ENCODE measurements around the gene CAPZB. TPM values are rescaled to one million over a fixed set of nuclear protein-coding genes. Genes with fewer than 3 reads are reported as not detected.

The CAPZB gene
- total RNA-seq, 1 donor from 2014 or later, result 326 TPM

- Mint-ChIP-seq H3K27me3 (ENCODE audit: unreplicated experiment) (peaks cover 10% of the 10 kb centered on the region), H3K36me3 (ENCODE audit: unreplicated experiment) (no peaks in the 10 kb centered on the region), H3K4me1 (ENCODE audit: low read depth, unreplicated experiment) (peaks cover 6% of the 10 kb centered on the region), H3K4me3 (ENCODE audit: unreplicated experiment) (no peak overlapping the region), H3K27ac (ENCODE audit: unreplicated experiment) (peak overlapping the region; percentile 59), H3K9me3 (ENCODE audit: unreplicated experiment) (peaks cover 5% of the 10 kb centered on the region)
- no peak for TF ChIP-seq CTCF (IDR thresholded peaks at IDR 0.05; ENCODE audit: partially characterized antibody, unreplicated experiment)
- DNase-seq, result no peak
These were observed 140.5 kb downstream of the CAPZB start for GRCh38 chr1:19344831-19345230.

GRCh38 chr1:19344372-19344810 is 140.9 kb downstream of the CAPZB start:
- Mint-ChIP-seq H3K4me3 (ENCODE audit: unreplicated experiment) (no peak overlapping the region), H3K9me3 (ENCODE audit: unreplicated experiment) (peaks cover 5% of the 10 kb centered on the region), H3K4me1 (ENCODE audit: low read depth, unreplicated experiment) (peaks cover 6% of the 10 kb centered on the region), H3K36me3 (ENCODE audit: unreplicated experiment) (no peaks in the 10 kb centered on the region), H3K27ac (ENCODE audit: unreplicated experiment) (peak overlapping the region; percentile 59), H3K27me3 (ENCODE audit: unreplicated experiment) (peaks cover 10% of the 10 kb centered on the region)
- peak; percentile 84 for DNase-seq
- peak; percentile 90 for TF ChIP-seq CTCF (IDR thresholded peaks at IDR 0.05; ENCODE audit: partially characterized antibody, unreplicated experiment)

GRCh38 chr1:19343617-19344350 is 141.6 kb downstream of the CAPZB start:
- H3K4me3 Mint-ChIP-seq (ENCODE audit: unreplicated experiment), result no peak overlapping the region
- no peak for DNase-seq
- H3K27ac Mint-ChIP-seq (ENCODE audit: unreplicated experiment), result peak overlapping the region; percentile 48
- H3K4me1 Mint-ChIP-seq (ENCODE audit: low read depth, unreplicated experiment), result peaks cover 10% of the 10 kb centered on the region
- no peak for TF ChIP-seq CTCF (IDR thresholded peaks at IDR 0.05; ENCODE audit: partially characterized antibody, unreplicated experiment)
- H3K27me3 Mint-ChIP-seq (ENCODE audit: unreplicated experiment), result peaks cover 10% of the 10 kb centered on the region
- peaks cover 5% of the 10 kb centered on the region for H3K9me3 Mint-ChIP-seq (ENCODE audit: unreplicated experiment)
- no peaks in the 10 kb centered on the region for H3K36me3 Mint-ChIP-seq (ENCODE audit: unreplicated experiment)

- no peaks in the 10 kb centered on the region for H3K36me3 Mint-ChIP-seq (ENCODE audit: unreplicated experiment)
- TF ChIP-seq CTCF (IDR thresholded peaks at IDR 0.05; ENCODE audit: partially characterized antibody, unreplicated experiment), result no peak
- peaks cover 17% of the 10 kb centered on the region for H3K4me1 Mint-ChIP-seq (ENCODE audit: low read depth, unreplicated experiment)
- H3K27ac Mint-ChIP-seq (ENCODE audit: unreplicated experiment), result peak overlapping the region; percentile 72
- no peak for DNase-seq
- H3K4me3 Mint-ChIP-seq (ENCODE audit: unreplicated experiment), result no peak overlapping the region
- H3K27me3 Mint-ChIP-seq (ENCODE audit: unreplicated experiment), result peaks cover 13% of the 10 kb centered on the region
- H3K9me3 Mint-ChIP-seq (ENCODE audit: unreplicated experiment), result peaks cover 10% of the 10 kb centered on the region
These were observed 142.3 kb downstream of the CAPZB start for GRCh38 chr1:19342894-19343616.
